Stimulated activated CD4-positive, alpha-beta T cell treated with anti-CD3 and anti-CD28 coated beads, Interleukin-1b, Interleukin-23, amount 100 ng/mL, for 24 hours (primary cell): ENCODE results near the gene CAMTA1.

Experiments
- DNase-seq, 4 experiments: peaks; one replicate each; pipeline ENCODE4 v3.0.0-alpha.2; 2020; ENCODE audit warnings: low read depth in 4 of 4, low spot score in 1 of 4

The CAMTA1 gene

GRCh38 chr1:7648761-7649384 lies 863.6 kb downstream of the CAMTA1 start:
- DNase-seq = no peak

- DNase-seq = no peak
Observed at GRCh38 chr1:7650801-7651200, 865.5 kb downstream of the CAMTA1 start.

- no peak for DNase-seq
Observed at GRCh38 chr1:7651203-7651602, 865.9 kb downstream of the CAMTA1 start.

GRCh38 chr1:7652061-7652460 lies 866.8 kb downstream of the CAMTA1 start:
- DNase-seq = no peak

- DNase-seq = no peak
Observed at GRCh38 chr1:7652515-7653098, 867.4 kb downstream of the CAMTA1 start.

- DNase-seq = no peak
Observed at GRCh38 chr1:7654725-7655124, 869.5 kb downstream of the CAMTA1 start.

- DNase-seq = no peak
Observed at GRCh38 chr1:7655354-7655753, 870.1 kb downstream of the CAMTA1 start.

- DNase-seq = no peak
Observed at GRCh38 chr1:7656557-7657215, 871.4 kb downstream of the CAMTA1 start.

- DNase-seq = no peak
Observed at GRCh38 chr1:7657287-7658016, 872.2 kb downstream of the CAMTA1 start.

GRCh38 chr1:7658099-7658498 lies 872.8 kb downstream of the CAMTA1 start:
- no peak for DNase-seq

GRCh38 chr1:7659514-7659913 lies 874.3 kb downstream of the CAMTA1 start:
- DNase-seq = no peak

- no peak for DNase-seq
Observed at GRCh38 chr1:7663451-7664146, 878.3 kb downstream of the CAMTA1 start.

GRCh38 chr1:7664147-7664892 lies 879.1 kb downstream of the CAMTA1 start:
- DNase-seq = no peak

- DNase-seq = no peak
Observed at GRCh38 chr1:7664893-7665250, 879.6 kb downstream of the CAMTA1 start.

GRCh38 chr1:7666249-7666648 lies 881.0 kb downstream of the CAMTA1 start:
- no peak for DNase-seq

GRCh38 chr1:7667159-7667558 lies 881.9 kb downstream of the CAMTA1 start:
- no peak for DNase-seq

- DNase-seq = peak; percentile 71 to 89 (median 74)
Observed at GRCh38 chr1:7667625-7668218, 882.5 kb downstream of the CAMTA1 start.

GRCh38 chr1:7669559-7670311 lies 884.5 kb downstream of the CAMTA1 start:
- peak; percentile 27 to 33 (median 31) for DNase-seq

GRCh38 chr1:7670334-7671145 lies 885.3 kb downstream of the CAMTA1 start:
- DNase-seq = no peak
